SK-N-SH treated with all-trans-retinoic acid at 6 μM for 48 hours (cell line): ENCODE results near the gene DES.

Experiments used
- ARNTL ChIP-seq: fragments of 450-650 bp; formaldehyde crosslinking; IDR thresholded peaks from 2 replicates; pipeline ENCODE4 v1.5.0; 2020; ENCODE audit warnings: low read depth, mild to moderate bottlenecking, moderate library complexity, borderline replicate concordance
- CREB5 ChIP-seq: fragments of 250-450 bp; sonication (Bioruptor Pico); IDR thresholded peaks from 2 replicates; pipeline ENCODE4 v1.5.1; 2020; ENCODE audit warnings: low read depth, mild to moderate bottlenecking, moderate library complexity
- GLIS3 ChIP-seq: fragments of 250-450 bp; sonication (Bioruptor Pico); IDR thresholded peaks from 2 replicates; pipeline ENCODE4 v1.5.0; 2020; ENCODE audit warnings: mild to moderate bottlenecking, moderate library complexity
- POU6F1 ChIP-seq: fragments of 250-450 bp; sonication (Bioruptor Pico); IDR thresholded peaks from 2 replicates; pipeline ENCODE4 v1.8.0; 2021; ENCODE audit warnings: low read depth, mild to moderate bottlenecking, moderate library complexity, borderline replicate concordance
- TOX ChIP-seq: fragments of 250-450 bp; sonication (Bioruptor Pico); IDR thresholded peaks from 2 replicates; pipeline ENCODE4 v1.8.0; 2021; ENCODE audit warnings: mild to moderate bottlenecking, moderate library complexity, borderline replicate concordance
- ZFP3 ChIP-seq: fragments of 250-450 bp; sonication (Bioruptor Pico); IDR thresholded peaks from 2 replicates; pipeline ENCODE4 v1.5.0; 2020; ENCODE audit warnings: mild to moderate bottlenecking, moderate library complexity
- ZFP30 ChIP-seq: fragments of 450-650 bp; formaldehyde crosslinking; IDR thresholded peaks from 2 replicates; pipeline ENCODE4 v1.5.0; 2022; ENCODE audit warnings: mild to moderate bottlenecking, moderate library complexity

GRCh38 chr2:219459460-219460311, 41.5 kb downstream of the DES start:
- no peak for TF ChIP-seq TOX (CRISPR knock-in tag)
- TF ChIP-seq POU6F1 (CRISPR knock-in tag), result no peak
- no peak for TF ChIP-seq GLIS3 (CRISPR knock-in tag)
- no peak for TF ChIP-seq ARNTL (CRISPR knock-in tag)
- no peak for TF ChIP-seq ZFP30
- no peak for TF ChIP-seq ZFP3
- TF ChIP-seq CREB5 (CRISPR knock-in tag), result no peak
